HepG2 (cell line): ENCODE data around the gene DISP2.

Experiments used
- HDAC6 ChIP-seq: fragments of 200-600 bp; sonication (generic); IDR thresholded peaks from 2 replicates; pipeline ENCODE4 v1.7.0; 2017; ENCODE audit warnings: mild to moderate bottlenecking, antibody characterized with exemption, low read length, low read depth
- HNF4A ChIP-seq: sonication (generic); formaldehyde crosslinking; IDR thresholded peaks from 2 replicates; pipeline ENCODE4 v1.4.0; 2020; ENCODE audit warnings: missing genetic modification reagents
- HOXA3 ChIP-seq: sonication (generic); formaldehyde crosslinking; IDR thresholded peaks from 2 replicates; pipeline ENCODE4 v1.5.0; 2020; ENCODE audit warnings: missing genetic modification reagents
- PRMT3 ChIP-seq: sonication (generic); formaldehyde crosslinking; IDR thresholded peaks from 2 replicates; pipeline ENCODE4 v1.8.1; 2022; ENCODE audit warnings: low read depth, mild to moderate bottlenecking, moderate library complexity, missing genetic modification reagents, borderline replicate concordance
- TF ChIP-seq, protein P1 (sequence below): sonication (generic); formaldehyde crosslinking; IDR thresholded peaks from 2 replicates; pipeline ENCODE4 v1.8.1; 2022; ENCODE audit warnings: mild to moderate bottlenecking, missing genetic modification reagents
- TF ChIP-seq, protein P2 (sequence below), 2 experiments: IDR thresholded peaks; 2 replicates each; pipeline ENCODE4 v1.6.1; 2011 to 2012; ENCODE audit warnings: low read length in 2 of 2, borderline replicate concordance in 1 of 2, low read depth in 1 of 2, mild to moderate bottlenecking in 1 of 2, moderate library complexity in 1 of 2
- TF ChIP-seq, protein P3 (sequence below): IDR thresholded peaks from 2 replicates; pipeline ENCODE4 v1.6.1; 2012; ENCODE audit warnings: inconsistent platforms

DNA sequence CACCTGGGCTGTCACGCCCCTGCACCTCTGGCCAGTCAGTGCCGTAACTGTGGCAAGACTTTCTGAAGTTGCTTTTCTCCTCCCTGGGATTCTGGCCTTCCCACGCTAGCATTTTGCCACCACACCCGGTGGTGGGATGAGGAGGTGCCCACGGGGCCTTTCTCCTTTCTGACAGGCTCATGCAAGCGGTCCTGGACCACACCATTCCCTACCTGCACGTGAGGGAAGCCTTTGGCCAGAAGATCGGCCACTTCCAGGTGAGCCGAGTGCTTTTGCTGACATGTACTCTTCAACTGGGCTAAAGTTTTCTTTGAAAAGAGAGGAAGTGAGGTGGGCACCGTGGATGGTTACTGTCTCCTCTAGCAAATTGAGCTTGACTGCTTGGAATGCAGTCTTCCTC, 57.2 kb downstream of the DISP2 start:
- no peak for TF ChIP-seq HDAC6
- TF ChIP-seq, protein P1, sequence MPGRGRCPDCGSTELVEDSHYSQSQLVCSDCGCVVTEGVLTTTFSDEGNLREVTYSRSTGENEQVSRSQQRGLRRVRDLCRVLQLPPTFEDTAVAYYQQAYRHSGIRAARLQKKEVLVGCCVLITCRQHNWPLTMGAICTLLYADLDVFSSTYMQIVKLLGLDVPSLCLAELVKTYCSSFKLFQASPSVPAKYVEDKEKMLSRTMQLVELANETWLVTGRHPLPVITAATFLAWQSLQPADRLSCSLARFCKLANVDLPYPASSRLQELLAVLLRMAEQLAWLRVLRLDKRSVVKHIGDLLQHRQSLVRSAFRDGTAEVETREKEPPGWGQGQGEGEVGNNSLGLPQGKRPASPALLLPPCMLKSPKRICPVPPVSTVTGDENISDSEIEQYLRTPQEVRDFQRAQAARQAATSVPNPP, result no peak
- TF ChIP-seq, protein P2, sequence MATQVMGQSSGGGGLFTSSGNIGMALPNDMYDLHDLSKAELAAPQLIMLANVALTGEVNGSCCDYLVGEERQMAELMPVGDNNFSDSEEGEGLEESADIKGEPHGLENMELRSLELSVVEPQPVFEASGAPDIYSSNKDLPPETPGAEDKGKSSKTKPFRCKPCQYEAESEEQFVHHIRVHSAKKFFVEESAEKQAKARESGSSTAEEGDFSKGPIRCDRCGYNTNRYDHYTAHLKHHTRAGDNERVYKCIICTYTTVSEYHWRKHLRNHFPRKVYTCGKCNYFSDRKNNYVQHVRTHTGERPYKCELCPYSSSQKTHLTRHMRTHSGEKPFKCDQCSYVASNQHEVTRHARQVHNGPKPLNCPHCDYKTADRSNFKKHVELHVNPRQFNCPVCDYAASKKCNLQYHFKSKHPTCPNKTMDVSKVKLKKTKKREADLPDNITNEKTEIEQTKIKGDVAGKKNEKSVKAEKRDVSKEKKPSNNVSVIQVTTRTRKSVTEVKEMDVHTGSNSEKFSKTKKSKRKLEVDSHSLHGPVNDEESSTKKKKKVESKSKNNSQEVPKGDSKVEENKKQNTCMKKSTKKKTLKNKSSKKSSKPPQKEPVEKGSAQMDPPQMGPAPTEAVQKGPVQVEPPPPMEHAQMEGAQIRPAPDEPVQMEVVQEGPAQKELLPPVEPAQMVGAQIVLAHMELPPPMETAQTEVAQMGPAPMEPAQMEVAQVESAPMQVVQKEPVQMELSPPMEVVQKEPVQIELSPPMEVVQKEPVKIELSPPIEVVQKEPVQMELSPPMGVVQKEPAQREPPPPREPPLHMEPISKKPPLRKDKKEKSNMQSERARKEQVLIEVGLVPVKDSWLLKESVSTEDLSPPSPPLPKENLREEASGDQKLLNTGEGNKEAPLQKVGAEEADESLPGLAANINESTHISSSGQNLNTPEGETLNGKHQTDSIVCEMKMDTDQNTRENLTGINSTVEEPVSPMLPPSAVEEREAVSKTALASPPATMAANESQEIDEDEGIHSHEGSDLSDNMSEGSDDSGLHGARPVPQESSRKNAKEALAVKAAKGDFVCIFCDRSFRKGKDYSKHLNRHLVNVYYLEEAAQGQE (IDR thresholded peaks at IDR 0.05; ENCODE audit: borderline replicate concordance in 1 of 2, low read depth in 1 of 2, low read length in 2 of 2), result no peak
- TF ChIP-seq PRMT3 (CRISPR knock-in tag), result no peak
- TF ChIP-seq HNF4A, result no peak
- TF ChIP-seq HOXA3, result no peak
- TF ChIP-seq, protein P3, sequence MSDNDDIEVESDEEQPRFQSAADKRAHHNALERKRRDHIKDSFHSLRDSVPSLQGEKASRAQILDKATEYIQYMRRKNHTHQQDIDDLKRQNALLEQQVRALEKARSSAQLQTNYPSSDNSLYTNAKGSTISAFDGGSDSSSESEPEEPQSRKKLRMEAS, result no peak
